Tibial nerve (tissue), 4 donors: ENCODE data around the gene GNA14.

Experiments used
- EP300 ChIP-seq, 2 donors: sonication (generic); formaldehyde crosslinking; IDR thresholded peaks; one replicate each; pipeline ENCODE4 v1.6.1; 2017; ENCODE audit warnings: antibody characterized with exemption in 2 of 2, mild to moderate bottlenecking in 1 of 2
- POLR2A ChIP-seq, 2 donors: fragments of 450-650 bp; IDR thresholded peaks; one replicate each; pipeline ENCODE4 v1.6.1; 2017; ENCODE audit warnings: antibody characterized with exemption in 2 of 2, mild to moderate bottlenecking in 2 of 2, moderate library complexity in 2 of 2
- TF ChIP-seq, protein P1 (sequence below), 5 experiments: fragments of 200-600 bp in 3 of 5; fragments of 450-650 bp in 2 of 5; sonication (generic) in 3 of 5; IDR thresholded peaks; one replicate each; pipeline ENCODE4 v1.5.1; 2016 to 2019; ENCODE audit warnings: antibody characterized with exemption in 5 of 5, mild to moderate bottlenecking in 3 of 5, moderate library complexity in 2 of 5

DNA sequence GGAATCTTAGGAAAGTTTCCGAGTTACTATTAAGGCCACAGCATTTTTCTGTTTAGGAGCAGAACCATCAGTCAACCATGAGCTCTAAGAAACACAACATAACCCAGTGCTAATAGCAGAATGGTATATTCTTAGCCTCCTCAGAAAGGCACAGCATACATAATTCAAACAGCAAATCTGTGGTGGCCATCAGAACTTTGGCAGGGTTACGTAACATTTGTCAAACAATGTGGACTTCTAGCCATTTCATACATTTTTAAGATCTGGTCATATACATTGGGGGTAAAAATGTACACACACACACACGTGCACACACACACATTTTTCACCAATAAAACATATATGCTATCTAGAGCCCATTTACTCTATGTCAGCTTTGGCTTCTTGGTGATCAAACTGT lies 225.2 kb downstream of the GNA14 start:
- TF ChIP-seq, protein P1, sequence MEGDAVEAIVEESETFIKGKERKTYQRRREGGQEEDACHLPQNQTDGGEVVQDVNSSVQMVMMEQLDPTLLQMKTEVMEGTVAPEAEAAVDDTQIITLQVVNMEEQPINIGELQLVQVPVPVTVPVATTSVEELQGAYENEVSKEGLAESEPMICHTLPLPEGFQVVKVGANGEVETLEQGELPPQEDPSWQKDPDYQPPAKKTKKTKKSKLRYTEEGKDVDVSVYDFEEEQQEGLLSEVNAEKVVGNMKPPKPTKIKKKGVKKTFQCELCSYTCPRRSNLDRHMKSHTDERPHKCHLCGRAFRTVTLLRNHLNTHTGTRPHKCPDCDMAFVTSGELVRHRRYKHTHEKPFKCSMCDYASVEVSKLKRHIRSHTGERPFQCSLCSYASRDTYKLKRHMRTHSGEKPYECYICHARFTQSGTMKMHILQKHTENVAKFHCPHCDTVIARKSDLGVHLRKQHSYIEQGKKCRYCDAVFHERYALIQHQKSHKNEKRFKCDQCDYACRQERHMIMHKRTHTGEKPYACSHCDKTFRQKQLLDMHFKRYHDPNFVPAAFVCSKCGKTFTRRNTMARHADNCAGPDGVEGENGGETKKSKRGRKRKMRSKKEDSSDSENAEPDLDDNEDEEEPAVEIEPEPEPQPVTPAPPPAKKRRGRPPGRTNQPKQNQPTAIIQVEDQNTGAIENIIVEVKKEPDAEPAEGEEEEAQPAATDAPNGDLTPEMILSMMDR (IDR thresholded peaks at IDR 0.05): no peak
- TF ChIP-seq EP300 (IDR thresholded peaks at IDR 0.05): no peak
- TF ChIP-seq POLR2A (IDR thresholded peaks at IDR 0.05): no peak
